ENCODE measurements around the gene NAGPA.

Gene NAGPA

GRCh38 chr16:5058476-5058875, 24.7 kb upstream of the NAGPA start:
- TF ChIP-seq FOXP2 (optimal IDR thresholded peaks at IDR 0.05; ENCODE audit: borderline replicate concordance, extremely low read depth, extremely low read length, insufficient read depth): no peak

GRCh38 chr16:5056352-5056751, 22.6 kb upstream of the NAGPA start:
- TF ChIP-seq SIN3A (IDR thresholded peaks at IDR 0.05; ENCODE audit: borderline replicate concordance, insufficient read depth, low read length) (no peak), POLR2AphosphoS5 (IDR thresholded peaks at IDR 0.05; ENCODE audit: low read depth, low read length) (no peak), FOXP2 (optimal IDR thresholded peaks at IDR 0.05; ENCODE audit: borderline replicate concordance, extremely low read depth, extremely low read length, insufficient read depth) (no peak), REST (IDR thresholded peaks at IDR 0.05; ENCODE audit: insufficient read depth in 1 of 2, low read depth in 2 of 2, low read length in 2 of 2) (no peak), TAF1 (IDR thresholded peaks at IDR 0.05; ENCODE audit: borderline replicate concordance, insufficient read depth, low read length) (no peak)

GRCh38 chr16:5054876-5055865, 21.4 kb upstream of the NAGPA start:
- TF ChIP-seq SIN3A (IDR thresholded peaks at IDR 0.05; ENCODE audit: borderline replicate concordance, insufficient read depth, low read length): no peak
- no peak for TF ChIP-seq REST (IDR thresholded peaks at IDR 0.05; ENCODE audit: insufficient read depth in 1 of 2, low read depth in 2 of 2, low read length in 2 of 2)
- no peak for TF ChIP-seq POLR2AphosphoS5 (IDR thresholded peaks at IDR 0.05; ENCODE audit: low read depth, low read length)
- no peak for TF ChIP-seq FOXP2 (optimal IDR thresholded peaks at IDR 0.05; ENCODE audit: borderline replicate concordance, extremely low read depth, extremely low read length, insufficient read depth)
- no peak for TF ChIP-seq TAF1 (IDR thresholded peaks at IDR 0.05; ENCODE audit: borderline replicate concordance, insufficient read depth, low read length)

GRCh38 chr16:5046914-5047313, 13.2 kb upstream of the NAGPA start:
- no peak for TF ChIP-seq POLR2AphosphoS5 (IDR thresholded peaks at IDR 0.05; ENCODE audit: low read depth, low read length)
- no peak for TF ChIP-seq TAF1 (IDR thresholded peaks at IDR 0.05; ENCODE audit: borderline replicate concordance, insufficient read depth, low read length)

GRCh38 chr16:5045499-5046115, 11.9 kb upstream of the NAGPA start:
- TF ChIP-seq FOXP2 (optimal IDR thresholded peaks at IDR 0.05; ENCODE audit: borderline replicate concordance, extremely low read depth, extremely low read length, insufficient read depth): no peak
- TF ChIP-seq REST (IDR thresholded peaks at IDR 0.05; ENCODE audit: insufficient read depth in 1 of 2, low read depth in 2 of 2, low read length in 2 of 2): no peak
- no peak for TF ChIP-seq TAF1 (IDR thresholded peaks at IDR 0.05; ENCODE audit: borderline replicate concordance, insufficient read depth, low read length)
- TF ChIP-seq POLR2AphosphoS5 (IDR thresholded peaks at IDR 0.05; ENCODE audit: low read depth, low read length): no peak
- TF ChIP-seq SIN3A (IDR thresholded peaks at IDR 0.05; ENCODE audit: borderline replicate concordance, insufficient read depth, low read length): no peak

- TF ChIP-seq REST (IDR thresholded peaks at IDR 0.05; ENCODE audit: insufficient read depth in 1 of 2, low read depth in 2 of 2, low read length in 2 of 2) (no peak), TAF1 (IDR thresholded peaks at IDR 0.05; ENCODE audit: borderline replicate concordance, insufficient read depth, low read length) (no peak), POLR2AphosphoS5 (IDR thresholded peaks at IDR 0.05; ENCODE audit: low read depth, low read length) (no peak), SIN3A (IDR thresholded peaks at IDR 0.05; ENCODE audit: borderline replicate concordance, insufficient read depth, low read length) (no peak), FOXP2 (optimal IDR thresholded peaks at IDR 0.05; ENCODE audit: borderline replicate concordance, extremely low read depth, extremely low read length, insufficient read depth) (no peak)
Measured at GRCh38 chr16:5044011-5044540, 10.3 kb upstream of the NAGPA start.
